PC-9 (cell line): ENCODE measurements around the gene TXLNA. TPM values are rescaled to one million over a fixed set of nuclear protein-coding genes. Genes with fewer than 3 reads are reported as not detected.

Experiments used
- BruUV-seq: library from RNA; stranded (reverse); fragments of 400-500 nt; replicated peaks from 2 replicates; lab custom pipeline; 2021; lab: Mats Ljungman, UMichigan
- CTCF ChIA-PET: fragments of 300-600 bp; sonication (Branson Sonifier 250); formaldehyde crosslinking; loops from one replicate; lab custom pipeline; 2022; ENCODE audit warnings: antibody characterized with exemption; lab: Charles Lee
- POLR2A ChIA-PET: fragments of 300-600 bp; sonication (Branson Sonifier 250); formaldehyde crosslinking; loops from one replicate; lab custom pipeline; 2022; ENCODE audit warnings: antibody characterized with exemption; ENCODE audit not compliant: unreplicated experiment; lab: Charles Lee
- DNase-seq, 2 experiments: peaks; one replicate each; pipeline versions ENCODE4 v3.0.0 to v3.0.0-alpha.2; 2015 to 2022; ENCODE audit warnings: mixed read lengths in 1 of 2
- H2AFZ ChIP-seq: fragments of 200-600 bp; sonication (generic); 2 replicates; pipeline ENCODE4 v1.8.1; 2017; ENCODE audit warnings: antibody characterized with exemption
- H3F3A ChIP-seq: fragments of 200-600 bp; sonication (generic); 2 replicates; pipeline ENCODE4 v1.8.1; 2017; ENCODE audit warnings: antibody characterized with exemption, mild to moderate bottlenecking, low read depth; ENCODE audit not compliant: insufficient read depth
- H3K27ac ChIP-seq: fragments of 200-600 bp; sonication (generic); 2 replicates; pipeline ENCODE4 v1.6.1; 2016; ENCODE audit warnings: mixed run types
- H3K27me3 ChIP-seq: fragments of 200-600 bp; sonication (generic); 2 replicates; pipeline ENCODE4 v1.6.1; 2016; ENCODE audit warnings: low read depth, mixed run types; ENCODE audit not compliant: insufficient read depth
- H3K36me3 ChIP-seq: fragments of 200-600 bp; sonication (generic); 2 replicates; pipeline ENCODE4 v1.6.1; 2016; ENCODE audit warnings: low read depth, mixed run types
- H3K4me1 ChIP-seq: fragments of 200-600 bp; sonication (generic); replicated peaks from 2 replicates; pipeline ENCODE4 v1.6.1; 2016; ENCODE audit warnings: mixed run types; ENCODE audit not compliant: insufficient read depth
- H3K4me2 ChIP-seq: fragments of 200-600 bp; sonication (generic); 2 replicates; pipeline ENCODE4 v1.6.1; 2017; ENCODE audit warnings: mixed run types
- H3K4me3 ChIP-seq: fragments of 200-600 bp; sonication (generic); 2 replicates; pipeline ENCODE4 v1.6.1; 2016; ENCODE audit warnings: mixed run types
- H3K79me2 ChIP-seq: fragments of 200-600 bp; sonication (generic); 2 replicates; pipeline ENCODE4 v1.6.1; 2017; ENCODE audit warnings: low read depth, mixed run types
- H3K9me2 ChIP-seq: fragments of 200-600 bp; sonication (generic); 2 replicates; pipeline ENCODE4 v1.8.1; 2017; ENCODE audit warnings: mild to moderate bottlenecking; ENCODE audit not compliant: insufficient read depth
- H3K9me3 ChIP-seq: fragments of 200-600 bp; sonication (generic); 2 replicates; pipeline ENCODE4 v1.8.1; 2016; ENCODE audit warnings: low read depth; ENCODE audit not compliant: insufficient read depth
- H4K20me1 ChIP-seq: fragments of 200-600 bp; sonication (generic); 2 replicates; pipeline ENCODE4 v1.8.1; 2017; ENCODE audit not compliant: insufficient read depth
- EZH2 ChIP-seq: fragments of 200-600 bp; sonication (generic); IDR thresholded peaks from 2 replicates; pipeline ENCODE4 v1.8.0; 2017; ENCODE audit warnings: antibody characterized with exemption, low read depth
- intact Hi-C: fragments of 100-400 bp; cut with micrococcal nuclease; formaldehyde crosslinking; loops from one replicate; pipeline ENCODE4 v1.10.0; 2022; ENCODE audit not compliant: unreplicated experiment
- total RNA-seq: library from RNA; stranded (reverse); gene quantifications from 2 replicates; pipeline ENCODE4 v1.2.3, GENCODE V29; 2021
- TF ChIP-seq, protein P1 (sequence below): fragments of 200-600 bp; sonication (generic); conservative IDR thresholded peaks from 2 replicates; pipeline ENCODE4 v1.6.1; 2017; ENCODE audit warnings: mixed run types, antibody characterized with exemption, mild to moderate bottlenecking, moderate library complexity

Gene TXLNA
- total RNA-seq, 1 experiment from 2014 or later, result 45.8 TPM

DNA sequence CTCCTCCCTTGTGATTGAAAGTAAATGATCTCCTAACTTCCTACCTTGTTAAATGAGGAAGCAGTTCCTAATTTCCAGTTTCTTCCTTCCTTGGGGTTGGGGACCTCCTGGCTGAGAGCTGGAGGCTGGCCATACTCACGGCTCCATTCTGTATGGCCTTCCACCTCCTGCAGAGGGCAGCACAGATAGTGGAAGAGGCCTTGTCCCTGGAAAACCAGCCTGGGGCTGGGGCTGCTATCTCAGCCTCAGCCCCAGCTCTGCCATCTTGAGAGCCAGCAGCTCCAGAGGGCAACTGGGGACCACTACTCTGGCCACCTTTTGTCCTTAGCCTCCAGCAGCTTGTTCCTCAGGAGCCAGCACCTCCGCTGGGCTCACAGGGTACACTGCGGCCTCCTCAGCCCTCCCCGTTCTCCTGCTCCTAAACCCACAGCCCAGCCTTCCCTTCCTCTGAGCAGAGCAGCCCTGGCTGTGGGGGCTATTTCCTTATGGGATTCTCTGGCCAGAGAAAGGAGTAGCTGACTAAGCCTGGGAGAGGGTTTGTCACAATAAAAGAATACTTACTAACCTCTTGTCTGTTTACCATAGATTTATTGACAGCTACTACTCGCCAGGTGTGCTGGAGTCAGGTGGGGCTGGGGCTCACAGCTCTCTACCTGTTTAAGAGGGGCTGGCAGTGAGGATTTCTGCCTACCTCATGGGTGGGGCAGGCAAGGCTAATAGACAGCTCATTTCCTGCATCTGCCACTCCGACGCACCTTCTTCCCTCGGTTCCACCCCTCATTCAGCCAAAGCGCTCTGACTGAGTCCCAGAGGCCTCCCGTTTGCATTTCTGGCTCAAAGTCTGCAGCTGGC lies 36.4 kb downstream of the TXLNA start:
- Histone ChIP-seq H3K36me3 (peaks cover 10% of the 10 kb centered on the region; the same call in 1 of the 2 replicates), H3F3A (0 out of 2 replicates have a peak, but pooled peaks cover 28% of the 10 kb centered on the region), H3K9me2 (no peaks in the 10 kb centered on the region), H2AFZ (no peak overlapping the region), H3K4me1 (peaks cover 9% of the 10 kb centered on the region), H4K20me1 (no peaks in the 10 kb centered on the region), H3K9me3 (no peaks in the 10 kb centered on the region), H3K79me2 (peaks cover 11% of the 10 kb centered on the region), H3K4me3 (no peak overlapping the region), H3K4me2 (no peak overlapping the region), H3K27me3 (no peaks in the 10 kb centered on the region), H3K27ac (no peak overlapping the region)
- intact Hi-C loops, result loop anchor here (1.0 to 2.0 kb wide), 3 partner anchors 100 to 198 kb away; partner anchors contain the start of genes FAM229A and TSSK3
- CTCF ChIA-PET, result interaction anchor here (0.6 to 1.4 kb wide), 4 partner anchors 36 to 1397 kb away, joined by 3 to 15 read pairs (median 6); no protein-coding TSS in a partner anchor
- POLR2A ChIA-PET, result interaction anchor here (0.6 to 0.8 kb wide), 5 partner anchors 35 to 514 kb away, joined by 3 to 6 read pairs (median 4); partner anchors contain the start of gene TXLNA
- BruUV-seq, result no TSS peak
- TF ChIP-seq, protein P1, sequence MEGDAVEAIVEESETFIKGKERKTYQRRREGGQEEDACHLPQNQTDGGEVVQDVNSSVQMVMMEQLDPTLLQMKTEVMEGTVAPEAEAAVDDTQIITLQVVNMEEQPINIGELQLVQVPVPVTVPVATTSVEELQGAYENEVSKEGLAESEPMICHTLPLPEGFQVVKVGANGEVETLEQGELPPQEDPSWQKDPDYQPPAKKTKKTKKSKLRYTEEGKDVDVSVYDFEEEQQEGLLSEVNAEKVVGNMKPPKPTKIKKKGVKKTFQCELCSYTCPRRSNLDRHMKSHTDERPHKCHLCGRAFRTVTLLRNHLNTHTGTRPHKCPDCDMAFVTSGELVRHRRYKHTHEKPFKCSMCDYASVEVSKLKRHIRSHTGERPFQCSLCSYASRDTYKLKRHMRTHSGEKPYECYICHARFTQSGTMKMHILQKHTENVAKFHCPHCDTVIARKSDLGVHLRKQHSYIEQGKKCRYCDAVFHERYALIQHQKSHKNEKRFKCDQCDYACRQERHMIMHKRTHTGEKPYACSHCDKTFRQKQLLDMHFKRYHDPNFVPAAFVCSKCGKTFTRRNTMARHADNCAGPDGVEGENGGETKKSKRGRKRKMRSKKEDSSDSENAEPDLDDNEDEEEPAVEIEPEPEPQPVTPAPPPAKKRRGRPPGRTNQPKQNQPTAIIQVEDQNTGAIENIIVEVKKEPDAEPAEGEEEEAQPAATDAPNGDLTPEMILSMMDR, result peak; percentile 87
- no peak for TF ChIP-seq EZH2
- DNase-seq, result peak in 1 of 2 experiments; percentile 61

DNA sequence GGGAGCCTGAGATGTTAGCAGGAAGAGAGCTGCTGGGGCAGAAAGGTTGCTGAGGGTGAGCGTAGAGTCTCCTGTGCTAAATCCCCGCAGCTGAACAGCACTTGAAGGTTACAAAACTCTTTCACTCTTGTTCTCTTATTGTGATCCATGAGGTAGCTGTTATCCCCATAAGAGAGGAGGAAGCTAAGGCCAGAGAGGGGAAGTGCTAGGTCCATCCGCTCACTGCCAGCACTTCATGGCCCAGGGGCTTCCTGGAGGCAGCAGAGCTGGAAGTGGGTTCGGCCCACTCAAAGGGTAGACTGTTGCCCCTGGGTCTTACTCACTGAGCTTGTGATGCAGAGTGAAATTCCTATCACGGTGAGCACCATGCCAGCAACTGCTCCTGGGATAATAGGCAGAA lies 37.1 kb downstream of the TXLNA start:
- no peak overlapping the region for H3K27ac ChIP-seq
- CTCF ChIA-PET, result no interaction called here
- H3K27me3 ChIP-seq, result no peaks in the 10 kb centered on the region
- H4K20me1 ChIP-seq, result no peaks in the 10 kb centered on the region
- no peak for DNase-seq
- BruUV-seq, result no TSS peak
- no peak overlapping the region for H3K4me3 ChIP-seq
- no peak overlapping the region for H3K4me2 ChIP-seq
- H3K9me2 ChIP-seq, result no peaks in the 10 kb centered on the region
- no peaks in the 10 kb centered on the region for H3K9me3 ChIP-seq
- intact Hi-C loops, result loop anchor here (2.0 kb wide), 1 partner anchor 146 kb away; the partner anchor contains the start of genes FAM229A and TSSK3
- peaks cover 31% of the 10 kb centered on the region; the same call in 1 of the 2 replicates for H3F3A ChIP-seq
- H3K36me3 ChIP-seq, result peaks cover 10% of the 10 kb centered on the region; the same call in 1 of the 2 replicates
- H3K4me1 ChIP-seq, result peaks cover 14% of the 10 kb centered on the region
- peaks cover 18% of the 10 kb centered on the region for H3K79me2 ChIP-seq
- POLR2A ChIA-PET, result interaction anchor here (0.6 to 0.8 kb wide), 4 partner anchors 37 to 515 kb away, joined by 3 to 6 read pairs (median 3); partner anchors contain the start of gene TXLNA
- no peak overlapping the region for H2AFZ ChIP-seq
- TF ChIP-seq, protein P1, result no peak
- TF ChIP-seq EZH2, result no peak

DNA sequence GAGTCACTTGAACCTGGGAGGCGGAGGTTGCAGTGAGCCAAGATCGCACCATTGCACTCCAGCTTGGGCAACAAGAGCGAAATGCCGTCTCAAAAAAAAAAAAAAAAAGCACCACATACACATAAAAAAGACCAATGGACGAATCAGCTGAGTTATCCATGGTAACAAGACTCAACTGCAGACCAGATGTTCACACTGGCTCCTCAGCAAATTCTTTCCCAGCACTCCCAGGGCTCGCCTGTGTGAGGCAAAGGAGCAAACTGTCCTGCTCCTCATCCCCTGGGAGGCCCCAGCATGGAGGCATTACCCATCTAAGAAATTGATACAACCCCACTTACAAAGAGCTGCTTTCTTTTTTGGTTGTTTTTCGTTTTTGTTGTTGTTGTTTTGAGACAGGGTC lies 39.5 kb downstream of the TXLNA start:
- Histone ChIP-seq H3K4me3 (no peak overlapping the region), H3K27ac (no peak overlapping the region), H3F3A (peaks cover 22% of the 10 kb centered on the region; the same call in 1 of the 2 replicates), H3K79me2 (peaks cover 39% of the 10 kb centered on the region), H3K27me3 (no peaks in the 10 kb centered on the region), H3K4me1 (peaks cover 25% of the 10 kb centered on the region), H3K9me2 (no peaks in the 10 kb centered on the region), H3K9me3 (no peaks in the 10 kb centered on the region), H3K4me2 (no peak overlapping the region), H3K36me3 (peaks cover 18% of the 10 kb centered on the region), H4K20me1 (no peaks in the 10 kb centered on the region), H2AFZ (no peak overlapping the region)
- intact Hi-C loops, result no loop called here
- CTCF ChIA-PET, result no interaction called here
- TF ChIP-seq EZH2, result no peak
- TF ChIP-seq, protein P1, result no peak
- DNase-seq, result no peak
- POLR2A ChIA-PET, result interaction anchor here (0.6 kb wide), 1 partner anchor 286 kb away, joined by 3 read pairs; no protein-coding TSS in a partner anchor
- BruUV-seq, result no TSS peak
